ENCODE data around the gene KCNT1.

Gene KCNT1

DNA sequence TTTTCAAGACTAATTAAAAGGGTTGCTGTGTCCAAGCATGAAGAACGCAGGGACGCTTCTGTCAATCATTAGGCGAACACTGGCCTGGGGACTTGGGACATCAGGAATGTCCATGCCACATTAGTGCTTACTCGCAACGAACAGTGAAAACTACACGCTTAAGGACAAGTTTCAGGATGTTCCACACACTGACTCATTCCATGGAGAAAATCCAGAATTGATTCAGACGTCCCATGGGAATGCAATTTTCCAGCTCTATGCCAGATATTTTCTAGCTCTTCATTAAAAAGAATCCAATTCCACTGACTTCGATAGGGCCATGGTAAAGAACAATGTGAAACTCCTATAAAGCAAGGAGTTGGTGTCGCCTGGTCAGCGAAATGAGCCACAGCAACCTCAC, 107.2 kb downstream of the KCNT1 start:
- H3K9me3 ChIP-seq (ENCODE audit: control insufficient read depth, insufficient read depth, low read length) = no peaks in the 10 kb centered on the region
- H3K4me1 ChIP-seq (ENCODE audit: control insufficient read depth, low read length) = no peaks in the 10 kb centered on the region
- H3K4me2 ChIP-seq (ENCODE audit: low read length) = no peak overlapping the region
- no peaks in the 10 kb centered on the region for H3F3A ChIP-seq (ENCODE audit: control insufficient read depth, insufficient read depth)
- no peaks in the 10 kb centered on the region for H3K9me2 ChIP-seq (replicated peaks; ENCODE audit: control insufficient read depth, low read length)
- no peak overlapping the region for H3K27ac ChIP-seq (ENCODE audit: low read depth, low read length)
- TF ChIP-seq EZH2phosphoT487 (IDR thresholded peaks at IDR 0.05; ENCODE audit: borderline replicate concordance, low read length) = no peak
- TF ChIP-seq, protein P1, sequence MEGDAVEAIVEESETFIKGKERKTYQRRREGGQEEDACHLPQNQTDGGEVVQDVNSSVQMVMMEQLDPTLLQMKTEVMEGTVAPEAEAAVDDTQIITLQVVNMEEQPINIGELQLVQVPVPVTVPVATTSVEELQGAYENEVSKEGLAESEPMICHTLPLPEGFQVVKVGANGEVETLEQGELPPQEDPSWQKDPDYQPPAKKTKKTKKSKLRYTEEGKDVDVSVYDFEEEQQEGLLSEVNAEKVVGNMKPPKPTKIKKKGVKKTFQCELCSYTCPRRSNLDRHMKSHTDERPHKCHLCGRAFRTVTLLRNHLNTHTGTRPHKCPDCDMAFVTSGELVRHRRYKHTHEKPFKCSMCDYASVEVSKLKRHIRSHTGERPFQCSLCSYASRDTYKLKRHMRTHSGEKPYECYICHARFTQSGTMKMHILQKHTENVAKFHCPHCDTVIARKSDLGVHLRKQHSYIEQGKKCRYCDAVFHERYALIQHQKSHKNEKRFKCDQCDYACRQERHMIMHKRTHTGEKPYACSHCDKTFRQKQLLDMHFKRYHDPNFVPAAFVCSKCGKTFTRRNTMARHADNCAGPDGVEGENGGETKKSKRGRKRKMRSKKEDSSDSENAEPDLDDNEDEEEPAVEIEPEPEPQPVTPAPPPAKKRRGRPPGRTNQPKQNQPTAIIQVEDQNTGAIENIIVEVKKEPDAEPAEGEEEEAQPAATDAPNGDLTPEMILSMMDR (IDR thresholded peaks at IDR 0.05; ENCODE audit: low read depth, low read length, poor library complexity, severe bottlenecking) = no peak
- peaks cover 10% of the 10 kb centered on the region; the same call in 1 of the 2 replicates for H3K36me3 ChIP-seq (ENCODE audit: control insufficient read depth, low read length)
- no peaks in the 10 kb centered on the region for H3K27me3 ChIP-seq (ENCODE audit: control insufficient read depth, low read length)
- H3K79me2 ChIP-seq (ENCODE audit: control insufficient read depth, low read length) = no peaks in the 10 kb centered on the region
- H4K20me1 ChIP-seq (ENCODE audit: control insufficient read depth, insufficient read depth, low read depth, low read length) = peaks cover 4% of the 10 kb centered on the region; the same call in 1 of the 2 replicates
- no peak overlapping the region for H3K4me3 ChIP-seq (ENCODE audit: low read length)

DNA sequence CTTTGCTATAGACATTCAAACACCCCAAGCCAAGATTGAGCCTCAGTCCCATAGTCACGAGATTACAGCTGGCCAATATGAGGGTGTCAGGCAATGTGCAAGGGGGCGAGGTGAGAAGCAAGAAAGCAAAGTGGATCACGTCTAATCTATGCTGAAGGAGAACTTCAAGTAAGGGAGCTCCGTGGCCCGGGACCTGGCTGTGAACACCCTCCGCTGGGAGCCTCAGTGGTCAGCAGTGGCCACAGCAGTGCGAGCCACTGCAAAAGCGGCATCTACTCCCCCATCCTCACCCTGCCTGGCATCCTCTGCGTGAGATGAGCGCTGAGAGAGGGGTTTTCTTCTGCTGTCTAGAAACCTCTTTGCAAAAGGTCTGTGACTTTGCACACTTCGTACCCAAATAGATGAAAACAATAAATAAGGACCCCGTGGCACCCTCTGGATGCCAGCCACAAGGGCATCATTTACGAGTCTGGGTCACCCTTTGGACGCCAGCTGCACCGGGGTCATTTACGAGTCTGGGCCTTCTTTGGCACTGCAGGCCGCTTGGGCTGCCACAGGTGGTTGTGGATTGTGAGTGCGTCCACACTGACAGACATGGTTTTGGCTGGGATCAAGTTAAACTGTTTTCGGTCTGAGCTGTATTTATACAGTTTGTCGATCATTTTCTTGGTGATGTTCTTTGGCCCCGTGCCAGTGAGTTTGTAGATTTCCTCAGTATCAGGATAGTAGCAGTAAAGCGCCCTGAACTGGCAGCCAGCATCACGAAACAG, 109.0 kb downstream of the KCNT1 start:
- Histone ChIP-seq H3K27me3 (ENCODE audit: control insufficient read depth, low read length) (no peaks in the 10 kb centered on the region), H3K9me3 (ENCODE audit: control insufficient read depth, insufficient read depth, low read length) (no peaks in the 10 kb centered on the region), H3K4me2 (ENCODE audit: low read length) (no peak overlapping the region), H4K20me1 (ENCODE audit: control insufficient read depth, insufficient read depth, low read depth, low read length) (peaks cover 4% of the 10 kb centered on the region; the same call in 1 of the 2 replicates), H3K9me2 (replicated peaks; ENCODE audit: control insufficient read depth, low read length) (no peaks in the 10 kb centered on the region), H3K4me3 (ENCODE audit: low read length) (no peak overlapping the region), H3F3A (ENCODE audit: control insufficient read depth, insufficient read depth) (no peaks in the 10 kb centered on the region), H3K36me3 (ENCODE audit: control insufficient read depth, low read length) (peaks cover 10% of the 10 kb centered on the region; the same call in 1 of the 2 replicates), H3K79me2 (ENCODE audit: control insufficient read depth, low read length) (no peaks in the 10 kb centered on the region), H3K27ac (ENCODE audit: low read depth, low read length) (no peak overlapping the region), H3K4me1 (ENCODE audit: control insufficient read depth, low read length) (no peaks in the 10 kb centered on the region)
- TF ChIP-seq, protein P1 (IDR thresholded peaks at IDR 0.05; ENCODE audit: low read depth, low read length, poor library complexity, severe bottlenecking) = no peak
- no peak for TF ChIP-seq EZH2phosphoT487 (IDR thresholded peaks at IDR 0.05; ENCODE audit: borderline replicate concordance, low read length)

DNA sequence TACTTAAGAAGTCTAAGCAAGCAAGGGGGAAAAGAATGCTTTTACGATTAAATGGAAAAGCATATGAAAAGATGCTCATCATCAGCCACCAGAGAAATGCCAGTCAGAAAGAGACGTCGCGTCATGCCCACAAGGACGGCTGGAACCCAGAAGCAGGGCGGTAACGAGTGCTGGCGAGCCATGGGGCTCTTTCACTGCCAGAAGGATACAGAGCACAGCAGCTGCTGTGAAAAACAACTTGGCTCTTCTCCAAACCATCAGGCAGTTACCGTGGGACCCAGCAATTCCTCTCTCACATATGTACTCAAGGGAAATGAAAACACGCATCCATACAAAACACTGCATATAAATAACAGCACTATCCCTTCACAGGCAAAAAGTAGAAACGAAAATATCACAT, 109.8 kb downstream of the KCNT1 start:
- Histone ChIP-seq H3K79me2 (ENCODE audit: control insufficient read depth, low read length) (no peaks in the 10 kb centered on the region), H3K9me3 (ENCODE audit: control insufficient read depth, insufficient read depth, low read length) (no peaks in the 10 kb centered on the region), H3F3A (ENCODE audit: control insufficient read depth, insufficient read depth) (no peaks in the 10 kb centered on the region), H4K20me1 (ENCODE audit: control insufficient read depth, insufficient read depth, low read depth, low read length) (peaks cover 4% of the 10 kb centered on the region; the same call in 1 of the 2 replicates), H3K36me3 (ENCODE audit: control insufficient read depth, low read length) (peaks cover 14% of the 10 kb centered on the region; the same call in 1 of the 2 replicates), H3K9me2 (replicated peaks; ENCODE audit: control insufficient read depth, low read length) (no peaks in the 10 kb centered on the region), H3K4me1 (ENCODE audit: control insufficient read depth, low read length) (no peaks in the 10 kb centered on the region), H3K27ac (ENCODE audit: low read depth, low read length) (no peak overlapping the region), H3K4me3 (ENCODE audit: low read length) (no peak overlapping the region), H3K27me3 (ENCODE audit: control insufficient read depth, low read length) (no peaks in the 10 kb centered on the region), H3K4me2 (ENCODE audit: low read length) (no peak overlapping the region)
- TF ChIP-seq EZH2phosphoT487 (IDR thresholded peaks at IDR 0.05; ENCODE audit: borderline replicate concordance, low read length) = no peak
- TF ChIP-seq, protein P1 (IDR thresholded peaks at IDR 0.05; ENCODE audit: low read depth, low read length, poor library complexity, severe bottlenecking) = no peak

All from DOHH2 (cell line).